Stomach (tissue), 4 donors: ENCODE measurements around the gene MISP3.

Source experiments
- CTCF ChIP-seq, 7 experiments: fragments of 450-650 bp in 4 of 7; fragments of 200-600 bp in 3 of 7; sonication (generic) in 3 of 7; IDR thresholded peaks; one replicate each; pipeline ENCODE4 v1.5.1; 2016 to 2019; ENCODE audit warnings: antibody characterized with exemption in 7 of 7, control low read depth in 2 of 7, mild to moderate bottlenecking in 1 of 7
- POLR2A ChIP-seq, 4 donors: fragments of 450-650 bp; IDR thresholded peaks; one replicate each; pipeline ENCODE4 v1.6.1; 2016; ENCODE audit warnings: antibody characterized with exemption in 4 of 4, control low read depth in 2 of 4, mild to moderate bottlenecking in 1 of 4, moderate library complexity in 1 of 4

DNA sequence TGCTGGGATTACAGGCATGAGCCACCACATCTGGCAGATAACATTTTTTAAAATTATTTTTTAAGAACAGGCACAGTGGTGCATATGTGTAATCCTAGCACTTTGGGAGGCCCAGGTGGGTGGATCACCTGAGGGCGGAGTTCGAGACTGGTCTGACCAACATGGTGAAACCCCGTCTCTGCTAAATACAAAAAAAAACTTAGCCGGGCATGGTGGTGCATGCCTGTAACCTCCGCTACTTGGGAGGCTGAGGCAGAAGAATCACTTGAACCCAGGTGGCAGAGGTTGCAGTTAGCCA lies 10.1 kb upstream of the MISP3 start:
- TF ChIP-seq CTCF (IDR thresholded peaks at IDR 0.05): no peak
- TF ChIP-seq POLR2A (IDR thresholded peaks at IDR 0.05): no peak
